Vagina (tissue), 2 donors: Measurements from ENCODE around the gene NME4.
"Not testable (repeated sequence)": the region's sequence is repeated elsewhere in the genome, so short reads cannot be mapped to it uniquely, and the experiment has no call there.

ENCODE experiments used
- POLR2A ChIP-seq, 2 donors: fragments of 450-650 bp; IDR thresholded peaks; one replicate each; pipeline ENCODE4 v1.6.1; 2017; ENCODE audit warnings: antibody characterized with exemption in 2 of 2, mild to moderate bottlenecking in 2 of 2, moderate library complexity in 2 of 2
- TF ChIP-seq, protein P1 (sequence below), 3 experiments: fragments of 450-650 bp in 2 of 3; fragments of 200-600 bp in 1 of 3; sonication (generic) in 1 of 3; IDR thresholded peaks; one replicate each; pipeline ENCODE4 v1.5.1; 2017 to 2019; ENCODE audit warnings: antibody characterized with exemption in 3 of 3, mild to moderate bottlenecking in 2 of 3, moderate library complexity in 2 of 3

DNA sequence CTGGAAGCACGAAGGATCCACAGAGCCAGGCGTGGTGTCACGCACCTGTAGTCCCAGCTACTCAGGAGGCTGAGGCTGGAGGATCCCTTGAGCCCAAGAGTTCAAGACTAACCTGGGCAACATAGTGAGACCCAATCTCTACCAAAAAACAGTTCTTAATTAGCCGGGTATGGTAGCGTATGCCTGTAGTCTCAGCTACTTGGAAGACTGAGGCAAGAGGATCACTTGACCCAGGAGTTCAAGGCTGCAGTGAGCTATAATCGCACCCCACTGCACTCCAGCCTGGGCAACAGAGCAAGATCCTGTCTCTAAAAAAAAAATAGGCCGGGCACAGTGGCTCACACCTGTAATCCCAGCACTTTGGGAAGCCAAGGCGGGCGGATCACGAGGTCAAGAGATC lies 48.5 kb upstream of the NME4 start:
- TF ChIP-seq POLR2A (IDR thresholded peaks at IDR 0.05) = not testable (repeated sequence)
- TF ChIP-seq, protein P1, sequence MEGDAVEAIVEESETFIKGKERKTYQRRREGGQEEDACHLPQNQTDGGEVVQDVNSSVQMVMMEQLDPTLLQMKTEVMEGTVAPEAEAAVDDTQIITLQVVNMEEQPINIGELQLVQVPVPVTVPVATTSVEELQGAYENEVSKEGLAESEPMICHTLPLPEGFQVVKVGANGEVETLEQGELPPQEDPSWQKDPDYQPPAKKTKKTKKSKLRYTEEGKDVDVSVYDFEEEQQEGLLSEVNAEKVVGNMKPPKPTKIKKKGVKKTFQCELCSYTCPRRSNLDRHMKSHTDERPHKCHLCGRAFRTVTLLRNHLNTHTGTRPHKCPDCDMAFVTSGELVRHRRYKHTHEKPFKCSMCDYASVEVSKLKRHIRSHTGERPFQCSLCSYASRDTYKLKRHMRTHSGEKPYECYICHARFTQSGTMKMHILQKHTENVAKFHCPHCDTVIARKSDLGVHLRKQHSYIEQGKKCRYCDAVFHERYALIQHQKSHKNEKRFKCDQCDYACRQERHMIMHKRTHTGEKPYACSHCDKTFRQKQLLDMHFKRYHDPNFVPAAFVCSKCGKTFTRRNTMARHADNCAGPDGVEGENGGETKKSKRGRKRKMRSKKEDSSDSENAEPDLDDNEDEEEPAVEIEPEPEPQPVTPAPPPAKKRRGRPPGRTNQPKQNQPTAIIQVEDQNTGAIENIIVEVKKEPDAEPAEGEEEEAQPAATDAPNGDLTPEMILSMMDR (IDR thresholded peaks at IDR 0.05) = not testable (repeated sequence)
